ENCODE results near the gene FLT3.

The FLT3 gene

GRCh38 chr13:28067491-28067890 lies 32.9 kb downstream of the FLT3 start:
- H3K4me1 ChIP-seq (ENCODE audit: low read length) = no peaks in the 10 kb centered on the region

GRCh38 chr13:28058866-28059613 lies 41.3 kb downstream of the FLT3 start:
- peak overlapping the region; percentile 24 for H3K4me3 ChIP-seq (ENCODE audit: low read length)
- no peaks in the 10 kb centered on the region for H3K36me3 ChIP-seq (replicated peaks; ENCODE audit: low read depth, low read length)
- TF ChIP-seq EZH2phosphoT487 (IDR thresholded peaks at IDR 0.05; ENCODE audit: low read depth) = no peak
- peak; percentile 91 for TF ChIP-seq CTCF (IDR thresholded peaks at IDR 0.05; ENCODE audit: low read depth, low read length)
- H3K9ac ChIP-seq (ENCODE audit: low read length) = no peak overlapping the region
- peak overlapping the region; percentile 54 for H3K4me2 ChIP-seq (ENCODE audit: low read length)
- no peaks in the 10 kb centered on the region for H3K27me3 ChIP-seq (ENCODE audit: low read depth, low read length)
- H2AFZ ChIP-seq (ENCODE audit: low read depth, low read length) = peak overlapping the region; percentile 24; the same call in 1 of the 2 replicates
- no peak overlapping the region for H3K27ac ChIP-seq (ENCODE audit: low read length)
- no peaks in the 10 kb centered on the region for H4K20me1 ChIP-seq (ENCODE audit: insufficient read depth, low read length)
- no peaks in the 10 kb centered on the region for H3K9me3 ChIP-seq (ENCODE audit: insufficient read depth, low read length)
- peaks cover 44% of the 10 kb centered on the region for H3K4me1 ChIP-seq (ENCODE audit: low read length)
- H3K79me2 ChIP-seq (ENCODE audit: low read length) = no peaks in the 10 kb centered on the region

More at GRCh38 chr13:28067491-28067890, 32.9 kb downstream of the FLT3 start:
- no peak for TF ChIP-seq EZH2phosphoT487 (IDR thresholded peaks at IDR 0.05; ENCODE audit: low read depth)
- H3K9ac ChIP-seq (ENCODE audit: low read length) = no peak overlapping the region
- no peak overlapping the region for H3K4me2 ChIP-seq (ENCODE audit: low read length)
- no peaks in the 10 kb centered on the region for H3K9me3 ChIP-seq (ENCODE audit: insufficient read depth, low read length)
- H3K36me3 ChIP-seq (replicated peaks; ENCODE audit: low read depth, low read length) = no peaks in the 10 kb centered on the region
- H3K27me3 ChIP-seq (ENCODE audit: low read depth, low read length) = no peaks in the 10 kb centered on the region
- H4K20me1 ChIP-seq (ENCODE audit: insufficient read depth, low read length) = no peaks in the 10 kb centered on the region
- no peak overlapping the region for H3K27ac ChIP-seq (ENCODE audit: low read length)
- no peak overlapping the region for H2AFZ ChIP-seq (ENCODE audit: low read depth, low read length)
- H3K4me3 ChIP-seq (ENCODE audit: low read length) = no peak overlapping the region
- H3K79me2 ChIP-seq (ENCODE audit: low read length) = no peaks in the 10 kb centered on the region

GRCh38 chr13:28056970-28057712 lies 43.2 kb downstream of the FLT3 start:
- no peak for TF ChIP-seq EZH2phosphoT487 (IDR thresholded peaks at IDR 0.05; ENCODE audit: low read depth)
- no peak for TF ChIP-seq CTCF (IDR thresholded peaks at IDR 0.05; ENCODE audit: low read depth, low read length)
- no peaks in the 10 kb centered on the region for H4K20me1 ChIP-seq (ENCODE audit: insufficient read depth, low read length)
- peak overlapping the region; percentile 50 for H3K9ac ChIP-seq (ENCODE audit: low read length)
- H3K36me3 ChIP-seq (replicated peaks; ENCODE audit: low read depth, low read length) = no peaks in the 10 kb centered on the region
- no peaks in the 10 kb centered on the region for H3K27me3 ChIP-seq (ENCODE audit: low read depth, low read length)
- H2AFZ ChIP-seq (ENCODE audit: low read depth, low read length) = peak overlapping the region; percentile 7; the same call in 1 of the 2 replicates
- peak overlapping the region; percentile 60 for H3K4me3 ChIP-seq (ENCODE audit: low read length)
- peak overlapping the region; percentile 88 for H3K4me2 ChIP-seq (ENCODE audit: low read length)
- H3K9me3 ChIP-seq (ENCODE audit: insufficient read depth, low read length) = no peaks in the 10 kb centered on the region
- H3K27ac ChIP-seq (ENCODE audit: low read length) = peak overlapping the region; percentile 77
- H3K79me2 ChIP-seq (ENCODE audit: low read length) = no peaks in the 10 kb centered on the region
- peaks cover 47% of the 10 kb centered on the region for H3K4me1 ChIP-seq (ENCODE audit: low read length)

GRCh38 chr13:28056426-28056825 lies 44.0 kb downstream of the FLT3 start:
- H4K20me1 ChIP-seq (ENCODE audit: insufficient read depth, low read length) = no peaks in the 10 kb centered on the region
- H3K4me1 ChIP-seq (ENCODE audit: low read length) = peaks cover 47% of the 10 kb centered on the region
- peak overlapping the region; percentile 50 for H3K9ac ChIP-seq (ENCODE audit: low read length)
- TF ChIP-seq CTCF (IDR thresholded peaks at IDR 0.05; ENCODE audit: low read depth, low read length) = no peak
- no peak for TF ChIP-seq EZH2phosphoT487 (IDR thresholded peaks at IDR 0.05; ENCODE audit: low read depth)
- H3K27me3 ChIP-seq (ENCODE audit: low read depth, low read length) = no peaks in the 10 kb centered on the region
- H3K4me3 ChIP-seq (ENCODE audit: low read length) = peak overlapping the region; percentile 60
- peak overlapping the region; percentile 44; the same call in 1 of the 2 replicates for H2AFZ ChIP-seq (ENCODE audit: low read depth, low read length)
- no peaks in the 10 kb centered on the region for H3K9me3 ChIP-seq (ENCODE audit: insufficient read depth, low read length)
- peak overlapping the region; percentile 77 for H3K27ac ChIP-seq (ENCODE audit: low read length)
- H3K4me2 ChIP-seq (ENCODE audit: low read length) = peak overlapping the region; percentile 88
- no peaks in the 10 kb centered on the region for H3K79me2 ChIP-seq (ENCODE audit: low read length)
- H3K36me3 ChIP-seq (replicated peaks; ENCODE audit: low read depth, low read length) = no peaks in the 10 kb centered on the region

Data from OCI-LY3 (cell line).